ENCODE data around the gene HNRNPA1.

The HNRNPA1 gene

DNA sequence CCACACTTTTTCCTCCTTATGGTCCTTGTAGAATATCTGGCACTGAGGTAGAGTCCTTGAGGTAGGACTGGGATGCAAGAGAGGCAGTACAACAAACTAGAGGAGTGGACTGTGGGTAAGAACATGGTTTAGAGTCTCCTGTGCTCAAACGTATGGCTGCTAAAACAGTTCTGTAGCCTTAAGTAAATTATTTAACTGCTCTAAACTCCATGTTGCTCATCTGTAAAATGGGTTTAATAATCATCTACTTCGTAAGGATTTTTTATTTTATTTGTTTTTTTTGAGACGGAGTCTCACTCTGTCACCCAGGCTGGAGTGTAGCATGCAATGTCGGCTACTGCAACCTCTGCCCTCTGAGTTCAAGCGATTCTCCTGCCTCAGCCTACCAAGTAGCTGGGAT is 40.8 kb downstream of the HNRNPA1 start:
- TF ChIP-seq, protein P1, sequence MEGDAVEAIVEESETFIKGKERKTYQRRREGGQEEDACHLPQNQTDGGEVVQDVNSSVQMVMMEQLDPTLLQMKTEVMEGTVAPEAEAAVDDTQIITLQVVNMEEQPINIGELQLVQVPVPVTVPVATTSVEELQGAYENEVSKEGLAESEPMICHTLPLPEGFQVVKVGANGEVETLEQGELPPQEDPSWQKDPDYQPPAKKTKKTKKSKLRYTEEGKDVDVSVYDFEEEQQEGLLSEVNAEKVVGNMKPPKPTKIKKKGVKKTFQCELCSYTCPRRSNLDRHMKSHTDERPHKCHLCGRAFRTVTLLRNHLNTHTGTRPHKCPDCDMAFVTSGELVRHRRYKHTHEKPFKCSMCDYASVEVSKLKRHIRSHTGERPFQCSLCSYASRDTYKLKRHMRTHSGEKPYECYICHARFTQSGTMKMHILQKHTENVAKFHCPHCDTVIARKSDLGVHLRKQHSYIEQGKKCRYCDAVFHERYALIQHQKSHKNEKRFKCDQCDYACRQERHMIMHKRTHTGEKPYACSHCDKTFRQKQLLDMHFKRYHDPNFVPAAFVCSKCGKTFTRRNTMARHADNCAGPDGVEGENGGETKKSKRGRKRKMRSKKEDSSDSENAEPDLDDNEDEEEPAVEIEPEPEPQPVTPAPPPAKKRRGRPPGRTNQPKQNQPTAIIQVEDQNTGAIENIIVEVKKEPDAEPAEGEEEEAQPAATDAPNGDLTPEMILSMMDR (IDR thresholded peaks at IDR 0.05; ENCODE audit: low read depth, low read length) = no peak
- H3K4me3 ChIP-seq (ENCODE audit: low read depth, low read length) = no peak overlapping the region

DNA sequence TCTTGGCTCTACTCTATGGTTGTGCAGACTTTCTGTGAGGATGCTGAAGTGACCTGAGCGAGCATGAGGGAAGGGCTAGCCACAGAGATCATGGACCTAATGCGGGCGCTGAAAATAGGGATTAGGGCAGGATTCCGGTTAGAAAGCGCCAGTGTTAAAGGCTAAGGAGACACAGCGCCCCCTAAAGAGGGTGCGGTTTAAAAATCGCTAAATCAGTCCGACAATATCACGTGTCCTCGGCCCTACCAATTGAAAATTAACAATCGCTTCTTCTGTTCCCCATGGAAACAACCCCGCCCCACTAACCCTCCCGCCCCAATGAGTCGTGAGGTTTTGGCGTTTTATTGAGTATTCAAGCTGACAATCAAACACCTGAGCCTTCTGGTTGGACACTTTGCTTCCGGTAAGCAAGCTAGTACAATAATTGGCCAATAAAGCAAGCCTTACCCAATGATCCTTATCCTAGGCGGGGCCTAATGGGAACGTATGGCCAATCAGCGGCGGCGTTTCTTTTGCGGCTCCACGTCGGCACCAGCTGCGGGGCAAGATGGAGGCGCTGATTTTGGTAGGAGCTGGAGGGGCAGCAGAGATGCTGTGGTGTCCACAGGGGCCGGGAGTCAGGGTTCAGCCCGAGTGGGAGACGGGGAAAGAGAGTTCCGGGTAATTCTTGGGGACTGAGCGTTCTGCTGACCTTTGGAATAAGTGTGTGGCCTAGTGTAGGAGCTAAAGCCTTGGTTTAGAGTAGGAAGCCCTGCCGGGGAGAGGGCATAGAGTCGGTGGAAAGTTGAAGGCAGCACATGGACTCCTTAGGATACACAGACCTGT is 44.3 kb downstream of the HNRNPA1 start, which contains the start of gene COPZ1:
TSS of gene COPZ1 (plus strand) at position 515 of the 825 bp plus-strand sequence. CDS start at position 548, 33 bp downstream.
- peak within 1 kb of the TSS; percentile 99 for H3K4me3 ChIP-seq (ENCODE audit: low read depth, low read length)
- TF ChIP-seq, protein P1 (IDR thresholded peaks at IDR 0.05; ENCODE audit: low read depth, low read length) = peak; percentile 65

DNA sequence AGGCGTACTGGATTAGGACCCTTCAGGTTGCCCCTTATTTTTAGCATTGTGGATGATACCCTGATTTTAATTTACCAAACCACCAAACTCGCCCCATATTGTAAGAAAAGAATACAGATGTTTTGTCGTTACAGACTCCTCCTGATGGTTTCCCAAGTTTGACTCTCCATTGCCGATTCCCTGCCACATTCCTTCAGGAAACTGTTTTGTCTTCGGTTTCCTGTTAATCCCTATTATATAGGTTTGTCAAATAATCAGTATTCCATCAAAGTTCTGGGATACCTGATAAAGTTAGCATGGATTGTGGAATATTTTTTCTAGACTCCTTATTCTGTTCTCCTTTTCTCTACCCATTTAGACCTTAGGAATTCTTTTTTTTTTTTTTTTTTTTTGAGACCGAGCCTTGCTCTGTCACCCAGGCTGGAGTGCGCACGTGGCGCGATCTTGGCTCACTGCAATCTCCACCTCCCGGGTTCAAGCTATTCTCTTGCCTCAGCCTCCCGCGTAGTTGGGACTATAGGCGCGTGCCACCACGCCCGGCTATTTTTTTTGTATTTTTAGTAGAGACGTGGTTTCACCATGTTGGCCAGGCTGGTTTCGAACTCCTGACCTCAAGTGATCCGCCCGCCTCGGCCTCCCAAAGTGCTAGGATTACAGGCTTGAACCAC is 45.0 kb downstream of the HNRNPA1 start:
- H3K4me3 ChIP-seq (ENCODE audit: low read depth, low read length) = peak overlapping the region; percentile 99

DNA sequence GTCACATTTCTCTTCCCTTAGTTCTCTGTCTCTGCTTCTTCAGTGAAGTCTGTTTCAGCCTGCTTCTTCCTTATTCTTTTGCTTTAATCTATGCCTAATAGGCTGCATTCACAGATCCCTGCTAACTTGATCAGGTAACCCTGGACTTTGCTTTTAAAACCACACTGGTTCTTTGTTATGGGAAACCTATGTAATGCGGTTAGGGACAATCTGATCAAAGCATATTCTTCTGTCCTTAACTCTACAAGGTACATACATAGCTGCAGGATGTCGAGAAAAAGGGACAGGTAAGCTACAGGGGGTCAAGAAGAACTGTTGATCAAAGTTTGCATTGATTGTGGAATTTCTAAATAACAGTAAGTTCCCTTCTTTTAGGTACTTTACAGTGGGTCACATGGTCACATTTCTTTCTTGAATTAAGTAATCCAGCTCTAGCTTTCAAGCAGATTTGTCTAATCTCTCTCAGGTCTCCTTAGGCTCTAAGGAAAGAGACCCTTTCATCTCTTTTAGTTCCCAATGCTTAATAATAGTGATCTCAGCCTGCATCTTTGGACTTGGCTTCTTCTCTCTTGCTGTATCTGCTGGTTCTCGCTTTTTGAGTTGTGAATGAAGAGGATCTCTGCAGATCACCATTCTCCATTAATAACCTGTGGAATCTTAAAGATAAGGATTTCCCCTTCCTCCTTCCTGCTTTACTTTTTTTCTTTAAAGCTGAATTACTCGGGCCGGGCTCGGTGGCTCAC is 48.2 kb downstream of the HNRNPA1 start:
- TF ChIP-seq, protein P1 (IDR thresholded peaks at IDR 0.05; ENCODE audit: low read depth, low read length) = no peak
- no peak overlapping the region for H3K4me3 ChIP-seq (ENCODE audit: low read depth, low read length)

DNA sequence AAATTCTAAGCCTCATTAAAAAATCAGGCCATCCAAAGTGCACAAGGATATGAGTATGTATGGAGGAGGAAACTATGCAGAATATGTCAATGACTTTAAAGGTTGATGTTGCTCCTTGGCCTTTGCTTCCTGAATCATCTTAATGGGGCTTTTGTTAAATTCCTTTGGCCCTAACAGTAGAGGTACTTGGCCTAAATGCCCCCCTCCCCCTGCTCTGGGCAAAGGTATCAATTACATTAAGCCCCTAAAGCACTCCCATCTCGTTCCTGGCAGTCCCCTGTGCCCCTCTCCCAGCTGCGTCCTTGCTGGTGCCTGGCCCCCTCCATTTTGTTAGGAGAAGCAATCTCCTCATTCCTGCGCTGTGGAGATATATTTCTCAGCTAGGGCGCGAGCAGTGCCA is 49.2 kb downstream of the HNRNPA1 start:
- TF ChIP-seq, protein P1 (IDR thresholded peaks at IDR 0.05; ENCODE audit: low read depth, low read length) = no peak
- H3K4me3 ChIP-seq (ENCODE audit: low read depth, low read length) = no peak overlapping the region

DNA sequence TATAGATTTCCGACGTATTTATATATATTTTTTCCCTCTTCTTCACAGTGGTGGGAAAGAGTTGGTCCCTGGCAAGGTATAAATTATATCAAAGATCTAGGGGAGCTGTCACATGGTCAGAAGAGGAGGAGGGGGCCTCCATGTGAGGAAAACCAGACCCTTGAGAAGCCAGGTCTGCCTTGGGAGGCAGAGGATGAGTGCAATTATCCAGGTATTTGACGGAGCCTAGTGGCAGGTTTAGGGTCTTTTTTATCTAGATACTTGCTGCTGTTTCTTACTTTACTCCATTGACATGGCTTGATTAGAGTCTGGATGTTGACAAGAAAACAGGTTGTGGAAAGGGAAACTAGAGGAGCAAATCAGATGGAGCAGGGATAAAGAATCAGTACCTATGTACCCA is 49.9 kb downstream of the HNRNPA1 start:
- H3K4me3 ChIP-seq (ENCODE audit: low read depth, low read length) = no peak overlapping the region
- TF ChIP-seq, protein P1 (IDR thresholded peaks at IDR 0.05; ENCODE audit: low read depth, low read length) = no peak

DNA sequence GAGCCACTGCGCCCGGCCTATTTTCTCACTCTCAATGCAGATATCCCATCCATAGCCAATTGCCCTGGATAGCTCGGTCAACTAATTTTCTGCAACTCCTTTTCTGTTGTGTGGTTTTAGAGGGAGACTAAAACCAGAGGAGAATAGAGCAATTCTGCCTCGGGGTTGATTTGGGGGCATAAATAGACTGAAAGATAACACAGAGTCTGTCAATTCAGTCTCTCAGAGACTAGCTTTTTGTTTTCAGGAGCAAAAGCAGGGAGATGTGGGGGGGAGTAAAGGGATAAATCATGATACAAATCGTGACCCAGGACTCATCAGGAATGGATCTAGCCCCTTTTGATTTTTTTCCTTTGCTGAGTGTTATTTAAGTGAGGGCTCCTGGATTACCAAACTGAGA is 50.9 kb downstream of the HNRNPA1 start:
- TF ChIP-seq, protein P1 (IDR thresholded peaks at IDR 0.05; ENCODE audit: low read depth, low read length) = no peak
- no peak overlapping the region for H3K4me3 ChIP-seq (ENCODE audit: low read depth, low read length)

All from WI38 (cell line).